Measurements from ENCODE around the gene KLF11. TPM values are rescaled to one million over a fixed set of nuclear protein-coding genes. Genes with fewer than 3 reads are reported as not detected.

The KLF11 gene
- polyA plus RNA-seq, 1 donor from 2014 or later: 5.7 TPM

- Histone ChIP-seq H3F3A (ENCODE audit: insufficient read depth, low read length, poor library complexity, severe bottlenecking) (no peaks in the 10 kb centered on the region), H3K36me3 (ENCODE audit: insufficient read depth, low read length) (no peaks in the 10 kb centered on the region), H4K20me1 (ENCODE audit: insufficient read depth) (no peaks in the 10 kb centered on the region), H2AFZ (ENCODE audit: low read depth, low read length) (no peak overlapping the region), H3K9me3 (ENCODE audit: low read length) (no peaks in the 10 kb centered on the region), H3K9ac (ENCODE audit: low read length) (no peak overlapping the region), H3K27me3 (ENCODE audit: insufficient read depth, low read depth, low read length) (peaks cover 26% of the 10 kb centered on the region), H3K4me3 (ENCODE audit: low read length) (no peak overlapping the region), H3K9me2 (ENCODE audit: insufficient read depth, low read length) (no peaks in the 10 kb centered on the region), H3K4me2 (ENCODE audit: low read length) (no peak overlapping the region), H3K79me2 (replicated peaks; ENCODE audit: insufficient read depth, low read length) (no peaks in the 10 kb centered on the region), H3K27ac (ENCODE audit: low read length) (no peak overlapping the region)
- no peak for TF ChIP-seq REST (IDR thresholded peaks at IDR 0.05; ENCODE audit: borderline replicate concordance)
- no peak for TF ChIP-seq CTCF (IDR thresholded peaks at IDR 0.05; ENCODE audit: poor library complexity, severe bottlenecking)
- TF ChIP-seq EZH2 (IDR thresholded peaks at IDR 0.05; ENCODE audit: borderline replicate concordance, insufficient read depth, low read length, poor library complexity, severe bottlenecking): no peak
Measured at GRCh38 chr2:10085043-10085667, 41.8 kb downstream of the KLF11 start.

- no peak for TF ChIP-seq SMC3 (conservative IDR thresholded peaks at IDR 0.05; ENCODE audit: poor library complexity)
- no peak for TF ChIP-seq CTCF (IDR thresholded peaks at IDR 0.05; ENCODE audit: poor library complexity, severe bottlenecking)
- no peak for TF ChIP-seq EZH2 (IDR thresholded peaks at IDR 0.05; ENCODE audit: borderline replicate concordance, insufficient read depth, low read length, poor library complexity, severe bottlenecking)
- no peak for TF ChIP-seq REST (IDR thresholded peaks at IDR 0.05; ENCODE audit: borderline replicate concordance)
- no peak for TF ChIP-seq POLR2AphosphoS5 (IDR thresholded peaks at IDR 0.05)
- no peak for TF ChIP-seq MXI1 (conservative IDR thresholded peaks at IDR 0.05; ENCODE audit: poor library complexity, severe bottlenecking)
- no peak for TF ChIP-seq RAD21 (conservative IDR thresholded peaks at IDR 0.05)
- no peak for TF ChIP-seq EP300 (conservative IDR thresholded peaks at IDR 0.05; ENCODE audit: poor library complexity, severe bottlenecking)
- TF ChIP-seq TAF1 (IDR thresholded peaks at IDR 0.05; ENCODE audit: low read depth): no peak
- Histone ChIP-seq H3K9me2 (ENCODE audit: insufficient read depth, low read length) (no peaks in the 10 kb centered on the region), H4K20me1 (ENCODE audit: insufficient read depth) (no peaks in the 10 kb centered on the region), H3K9ac (ENCODE audit: low read length) (no peak overlapping the region), H3K27ac (ENCODE audit: low read length) (no peak overlapping the region), H3F3A (ENCODE audit: insufficient read depth, low read length, poor library complexity, severe bottlenecking) (no peaks in the 10 kb centered on the region), H3K9me3 (ENCODE audit: low read length) (no peaks in the 10 kb centered on the region), H3K4me3 (ENCODE audit: low read length) (no peak overlapping the region), H2AFZ (ENCODE audit: low read depth, low read length) (no peak overlapping the region), H3K79me2 (replicated peaks; ENCODE audit: insufficient read depth, low read length) (no peaks in the 10 kb centered on the region), H3K4me2 (ENCODE audit: low read length) (no peak overlapping the region), H3K36me3 (ENCODE audit: insufficient read depth, low read length) (no peaks in the 10 kb centered on the region), H3K27me3 (ENCODE audit: insufficient read depth, low read depth, low read length) (peaks cover 21% of the 10 kb centered on the region)
Measured at GRCh38 chr2:10085668-10086059, 42.3 kb downstream of the KLF11 start.
